ENCODE data around the gene PTPRCAP. TPM values are rescaled to one million over a fixed set of nuclear protein-coding genes. Genes with fewer than 3 reads are reported as not detected.

Gene PTPRCAP
- total and polyA plus RNA-seq, 9 donors: 0.84 to 1.5 (median 1.2) TPM

- Histone ChIP-seq H3K36me3 (ENCODE audit: control insufficient read depth, insufficient read depth, low read length) (peaks cover 43% of the 10 kb centered on the region), H3K4me3 (ENCODE audit: low read length) (no peak overlapping the region), H3K27me3 (ENCODE audit: control insufficient read depth, insufficient read depth, low read length) (no peaks in the 10 kb centered on the region), H3K4me1 (ENCODE audit: control insufficient read depth, insufficient read depth, low read length) (peaks cover 29% of the 10 kb centered on the region), H3K27ac (ENCODE audit: low read length) (no peak overlapping the region), H3K9me3 (replicated peaks; ENCODE audit: control insufficient read depth, low read depth, low read length) (no peaks in the 10 kb centered on the region)
- DNase-seq: no peak
- WGBS (ENCODE audit: insufficient coverage): 93% methylated on average over 17 of the region's 18 CpGs
Observed at GRCh38 chr11:67393437-67393836, 44.0 kb downstream of the PTPRCAP start.

GRCh38 chr11:67392183-67392715 lies 45.2 kb downstream of the PTPRCAP start:
- Histone ChIP-seq H3K27ac (ENCODE audit: low read length) (peak overlapping the region; percentile 31), H3K9me3 (replicated peaks; ENCODE audit: control insufficient read depth, low read depth, low read length) (no peaks in the 10 kb centered on the region), H3K4me3 (ENCODE audit: low read length) (peak overlapping the region; percentile 84), H3K36me3 (ENCODE audit: control insufficient read depth, insufficient read depth, low read length) (peaks cover 31% of the 10 kb centered on the region), H3K27me3 (ENCODE audit: control insufficient read depth, insufficient read depth, low read length) (no peaks in the 10 kb centered on the region), H3K4me1 (ENCODE audit: control insufficient read depth, insufficient read depth, low read length) (peaks cover 27% of the 10 kb centered on the region)
- DNase-seq: no peak
- WGBS (ENCODE audit: insufficient coverage): 9% methylated on average over 26 of the region's 31 CpGs

- peak within 1 kb of the TSS; percentile 84 for H3K4me3 ChIP-seq (ENCODE audit: low read length)
- peak; percentile 98 for DNase-seq
- H3K27me3 ChIP-seq (ENCODE audit: control insufficient read depth, insufficient read depth, low read length): no peaks in the 10 kb centered on the region
- H3K9me3 ChIP-seq (replicated peaks; ENCODE audit: control insufficient read depth, low read depth, low read length): no peaks in the 10 kb centered on the region
- peaks cover 24% of the 10 kb centered on the region for H3K36me3 ChIP-seq (ENCODE audit: control insufficient read depth, insufficient read depth, low read length)
- WGBS (ENCODE audit: insufficient coverage): under 1% methylated on average over 66 of the region's 75 CpGs
- peak within 1 kb of the TSS; percentile 88 for H3K27ac ChIP-seq (ENCODE audit: low read length)
- H3K4me1 ChIP-seq (ENCODE audit: control insufficient read depth, insufficient read depth, low read length): peaks cover 19% of the 10 kb centered on the region
Observed at GRCh38 chr11:67391304-67392182, 45.9 kb downstream of the PTPRCAP start, which contains the start of gene RAD9A. TSS of gene RAD9A (plus strand) at chr11:67391986. CDS start at chr11:67392045, 59 bp downstream.

GRCh38 chr11:67390947-67391303 lies 46.6 kb downstream of the PTPRCAP start:
- Histone ChIP-seq H3K4me1 (ENCODE audit: control insufficient read depth, insufficient read depth, low read length) (peaks cover 16% of the 10 kb centered on the region), H3K27ac (ENCODE audit: low read length) (peak overlapping the region; percentile 88), H3K4me3 (ENCODE audit: low read length) (peak overlapping the region; percentile 84), H3K9me3 (replicated peaks; ENCODE audit: control insufficient read depth, low read depth, low read length) (no peaks in the 10 kb centered on the region), H3K36me3 (ENCODE audit: control insufficient read depth, insufficient read depth, low read length) (peaks cover 18% of the 10 kb centered on the region), H3K27me3 (ENCODE audit: control insufficient read depth, insufficient read depth, low read length) (peaks cover under 1% of the 10 kb centered on the region)
- 1% methylated on average over 10 of the region's 15 CpGs for WGBS (ENCODE audit: insufficient coverage)
- no peak for DNase-seq

GRCh38 chr11:67389477-67389876 lies 48.0 kb downstream of the PTPRCAP start:
- H3K4me3 ChIP-seq (ENCODE audit: low read length): no peak overlapping the region
- 56% methylated on average over 4 of the region's 6 CpGs for WGBS (ENCODE audit: insufficient coverage)

GRCh38 chr11:67387518-67387917 lies 50.0 kb downstream of the PTPRCAP start:
- Histone ChIP-seq H3K27me3 (ENCODE audit: control insufficient read depth, insufficient read depth, low read length) (peaks cover 4% of the 10 kb centered on the region), H3K27ac (ENCODE audit: low read length) (no peak overlapping the region), H3K9me3 (replicated peaks; ENCODE audit: control insufficient read depth, low read depth, low read length) (no peaks in the 10 kb centered on the region), H3K36me3 (ENCODE audit: control insufficient read depth, insufficient read depth, low read length) (no peaks in the 10 kb centered on the region), H3K4me3 (ENCODE audit: low read length) (no peak overlapping the region), H3K4me1 (ENCODE audit: control insufficient read depth, insufficient read depth, low read length) (peaks cover 13% of the 10 kb centered on the region)
- DNase-seq: no peak
- 22% methylated on average over 2 of the region's 6 CpGs for WGBS (ENCODE audit: insufficient coverage)

More at GRCh38 chr11:67389477-67389876, 48.0 kb downstream of the PTPRCAP start:
- H3K27ac ChIP-seq (ENCODE audit: low read length): no peak overlapping the region
- H3K27me3 ChIP-seq (ENCODE audit: control insufficient read depth, insufficient read depth, low read length): peaks cover 2% of the 10 kb centered on the region
- no peak for DNase-seq
- peaks cover 16% of the 10 kb centered on the region for H3K4me1 ChIP-seq (ENCODE audit: control insufficient read depth, insufficient read depth, low read length)
- no peaks in the 10 kb centered on the region for H3K9me3 ChIP-seq (replicated peaks; ENCODE audit: control insufficient read depth, low read depth, low read length)
- peaks cover 11% of the 10 kb centered on the region for H3K36me3 ChIP-seq (ENCODE audit: control insufficient read depth, insufficient read depth, low read length)

- H3K4me1 ChIP-seq (ENCODE audit: control insufficient read depth, insufficient read depth, low read length): peaks cover 13% of the 10 kb centered on the region
- no peaks in the 10 kb centered on the region for H3K36me3 ChIP-seq (ENCODE audit: control insufficient read depth, insufficient read depth, low read length)
- H3K9me3 ChIP-seq (replicated peaks; ENCODE audit: control insufficient read depth, low read depth, low read length): no peaks in the 10 kb centered on the region
- no peak overlapping the region for H3K27ac ChIP-seq (ENCODE audit: low read length)
- H3K27me3 ChIP-seq (ENCODE audit: control insufficient read depth, insufficient read depth, low read length): peaks cover 7% of the 10 kb centered on the region
- no peak for DNase-seq
- 7% methylated on average over 3 of the region's 9 CpGs for WGBS (ENCODE audit: insufficient coverage)
- no peak overlapping the region for H3K4me3 ChIP-seq (ENCODE audit: low read length)
Observed at GRCh38 chr11:67387069-67387468, 50.4 kb downstream of the PTPRCAP start.

Other genes starting within 250 kb of the PTPRCAP start
- gene GRK2, start 171.2 kb downstream of the PTPRCAP start, total RNA-seq: 31.7 TPM
- gene GRK2, start 171.2 kb downstream of the PTPRCAP start, polyA plus RNA-seq (ENCODE audit: insufficient read depth in 1 of 8, insufficient read length in 8 of 8, low replicate concordance in 1 of 8): 10 to 100 TPM; 47.8 to 62.9 (median 59.4) TPM
- 19.8 TPM for gene ANKRD13D, start 148.4 kb downstream of the PTPRCAP start, total RNA-seq
- gene ANKRD13D, start 148.4 kb downstream of the PTPRCAP start, polyA plus RNA-seq (ENCODE audit: insufficient read depth in 1 of 8, insufficient read length in 8 of 8, low replicate concordance in 1 of 8): 10 to 100 TPM; 16.2 to 35.5 (median 30.7) TPM
- gene SSH3, start 134.2 kb downstream of the PTPRCAP start, total RNA-seq: 9.7 TPM
- 10 to 100 TPM; 13.6 to 20.5 (median 16.7) TPM for gene SSH3, start 134.2 kb downstream of the PTPRCAP start, polyA plus RNA-seq (ENCODE audit: insufficient read depth in 1 of 8, insufficient read length in 8 of 8, low replicate concordance in 1 of 8)
- gene POLD4, start 84.1 kb downstream of the PTPRCAP start, total RNA-seq: 33.6 TPM
- 10 to 100 TPM; 24.6 to 53.6 (median 32.1) TPM for gene POLD4, start 84.1 kb downstream of the PTPRCAP start, polyA plus RNA-seq (ENCODE audit: insufficient read depth in 1 of 8, insufficient read length in 8 of 8, low replicate concordance in 1 of 8)
- 2.0 TPM for gene CLCF1, start 64.1 kb downstream of the PTPRCAP start, total RNA-seq
- 1 to 10 TPM; 2.8 to 4.8 (median 4.0) TPM for gene CLCF1, start 64.1 kb downstream of the PTPRCAP start, polyA plus RNA-seq (ENCODE audit: insufficient read depth in 1 of 8, insufficient read length in 8 of 8, low replicate concordance in 1 of 8)
- gene RAD9A, start 45.7 kb downstream of the PTPRCAP start, total RNA-seq: 7.9 TPM
- gene RAD9A, start 45.7 kb downstream of the PTPRCAP start, polyA plus RNA-seq (ENCODE audit: insufficient read depth in 1 of 8, insufficient read length in 8 of 8, low replicate concordance in 1 of 8): 10 to 100 TPM in 5 of 8 donors, 1 to 10 TPM in 3; 6.9 to 14.2 (median 11.1) TPM
- 130 TPM for gene PPP1CA, start 35.8 kb downstream of the PTPRCAP start, total RNA-seq
- gene PPP1CA, start 35.8 kb downstream of the PTPRCAP start, polyA plus RNA-seq (ENCODE audit: insufficient read depth in 1 of 8, insufficient read length in 8 of 8, low replicate concordance in 1 of 8): 100 to 1,000 TPM; 127 to 150 (median 142) TPM
- 0.49 TPM for gene TBC1D10C, start 33.6 kb downstream of the PTPRCAP start, total RNA-seq
- gene TBC1D10C, start 33.6 kb downstream of the PTPRCAP start, polyA plus RNA-seq (ENCODE audit: insufficient read depth in 1 of 8, insufficient read length in 8 of 8, low replicate concordance in 1 of 8): 1 to 10 TPM; 1.4 to 7.2 (median 5.5) TPM
- 29.2 TPM for gene CARNS1, start 22.0 kb downstream of the PTPRCAP start, total RNA-seq
- gene CARNS1, start 22.0 kb downstream of the PTPRCAP start, polyA plus RNA-seq (ENCODE audit: insufficient read depth in 1 of 8, insufficient read length in 8 of 8, low replicate concordance in 1 of 8): 10 to 100 TPM; 30.6 to 80.7 (median 61.0) TPM
- 27.9 TPM for gene RPS6KB2, start 9.2 kb downstream of the PTPRCAP start, total RNA-seq
- gene RPS6KB2, start 9.2 kb downstream of the PTPRCAP start, polyA plus RNA-seq (ENCODE audit: insufficient read depth in 1 of 8, insufficient read length in 8 of 8, low replicate concordance in 1 of 8): 10 to 100 TPM; 33.9 to 45.5 (median 39.2) TPM
- gene CORO1B, start 5.8 kb upstream of the PTPRCAP start, total RNA-seq: 28.8 TPM
- gene CORO1B, start 5.8 kb upstream of the PTPRCAP start, polyA plus RNA-seq (ENCODE audit: insufficient read depth in 1 of 8, insufficient read length in 8 of 8, low replicate concordance in 1 of 8): 10 to 100 TPM; 24.2 to 42.4 (median 33.4) TPM
- not detected for gene GPR152, start 15.0 kb upstream of the PTPRCAP start, total RNA-seq
- gene GPR152, start 15.0 kb upstream of the PTPRCAP start, polyA plus RNA-seq (ENCODE audit: insufficient read depth in 1 of 8, insufficient read length in 8 of 8, low replicate concordance in 1 of 8): not detected
- 0.66 TPM for gene CABP4, start 17.7 kb upstream of the PTPRCAP start, total RNA-seq
- 1 to 10 TPM in 2 of 8 donors, under 1 TPM in 6; 0.29 to 1.2 (median 0.73) TPM for gene CABP4, start 17.7 kb upstream of the PTPRCAP start, polyA plus RNA-seq (ENCODE audit: insufficient read depth in 1 of 8, insufficient read length in 8 of 8, low replicate concordance in 1 of 8)
- 16.1 TPM for gene TMEM134, start 31.6 kb upstream of the PTPRCAP start, total RNA-seq
- 10 to 100 TPM; 42.6 to 71.5 (median 47.2) TPM for gene TMEM134, start 31.6 kb upstream of the PTPRCAP start, polyA plus RNA-seq (ENCODE audit: insufficient read depth in 1 of 8, insufficient read length in 8 of 8, low replicate concordance in 1 of 8)
- gene AIP, start 45.3 kb upstream of the PTPRCAP start, total RNA-seq: 59.5 TPM
- gene AIP, start 45.3 kb upstream of the PTPRCAP start, polyA plus RNA-seq (ENCODE audit: insufficient read depth in 1 of 8, insufficient read length in 8 of 8, low replicate concordance in 1 of 8): 10 to 100 TPM; 41.2 to 60.3 (median 52.1) TPM
- gene PITPNM1, start 67.7 kb upstream of the PTPRCAP start, total RNA-seq: 4.9 TPM
- gene PITPNM1, start 67.7 kb upstream of the PTPRCAP start, polyA plus RNA-seq (ENCODE audit: insufficient read depth in 1 of 8, insufficient read length in 8 of 8, low replicate concordance in 1 of 8): 10 to 100 TPM in 1 of 8 donors, 1 to 10 TPM in 7; 6.0 to 11.6 (median 8.8) TPM
- gene CDK2AP2, start 70.5 kb upstream of the PTPRCAP start, total RNA-seq: 7.9 TPM
- gene CDK2AP2, start 70.5 kb upstream of the PTPRCAP start, polyA plus RNA-seq (ENCODE audit: insufficient read depth in 1 of 8, insufficient read length in 8 of 8, low replicate concordance in 1 of 8): 10 to 100 TPM; 18.2 to 25.4 (median 19.6) TPM
- not detected for gene CABP2, start 85.8 kb upstream of the PTPRCAP start, total RNA-seq
- gene CABP2, start 85.8 kb upstream of the PTPRCAP start, polyA plus RNA-seq (ENCODE audit: insufficient read depth in 1 of 8, insufficient read length in 8 of 8, low replicate concordance in 1 of 8): not detected
- gene GSTP1, start 146.1 kb upstream of the PTPRCAP start, total RNA-seq: 328 TPM
- gene GSTP1, start 146.1 kb upstream of the PTPRCAP start, polyA plus RNA-seq (ENCODE audit: insufficient read depth in 1 of 8, insufficient read length in 8 of 8, low replicate concordance in 1 of 8): 100 to 1,000 TPM; 232 to 335 (median 268) TPM
- gene NDUFV1, start 169.3 kb upstream of the PTPRCAP start, total RNA-seq: 147 TPM
- gene NDUFV1, start 169.3 kb upstream of the PTPRCAP start, polyA plus RNA-seq (ENCODE audit: insufficient read depth in 1 of 8, insufficient read length in 8 of 8, low replicate concordance in 1 of 8): 100 to 1,000 TPM; 126 to 173 (median 154) TPM
- gene NUDT8, start 192.3 kb upstream of the PTPRCAP start, total RNA-seq: 4.7 TPM
- 1 to 10 TPM; 3.4 to 5.8 (median 4.2) TPM for gene NUDT8, start 192.3 kb upstream of the PTPRCAP start, polyA plus RNA-seq (ENCODE audit: insufficient read depth in 1 of 8, insufficient read length in 8 of 8, low replicate concordance in 1 of 8)
- not detected for gene TBX10, start 202.1 kb upstream of the PTPRCAP start, total RNA-seq
- gene TBX10, start 202.1 kb upstream of the PTPRCAP start, polyA plus RNA-seq (ENCODE audit: insufficient read depth in 1 of 8, insufficient read length in 8 of 8, low replicate concordance in 1 of 8): under 1 TPM in 1 of 8 donors, not detected in 7; 0.40 TPM
- gene ACY3, start 213.0 kb upstream of the PTPRCAP start, total RNA-seq: 0.22 TPM
- gene ACY3, start 213.0 kb upstream of the PTPRCAP start, polyA plus RNA-seq (ENCODE audit: insufficient read depth in 1 of 8, insufficient read length in 8 of 8, low replicate concordance in 1 of 8): 1 to 10 TPM in 1 of 8 donors, under 1 TPM in 7; 0.15 to 5.9 (median 0.51) TPM
- 0.09 TPM for gene ALDH3B2, start 236.9 kb upstream of the PTPRCAP start, total RNA-seq
- gene ALDH3B2, start 236.9 kb upstream of the PTPRCAP start, polyA plus RNA-seq (ENCODE audit: insufficient read depth in 1 of 8, insufficient read length in 8 of 8, low replicate concordance in 1 of 8): 1 to 10 TPM in 1 of 8 donors, under 1 TPM in 3, not detected in 4; 0.11 to 4.5 (median 0.41) TPM

Data from muscle of leg (tissue), 11 donors.